SU-DHL-6 (cell line): Measurements from ENCODE around the gene MAP2K7.

ENCODE experiments used
- H2AFZ ChIP-seq: fragments of 200-600 bp; sonication (generic); 2 replicates; pipeline ENCODE4 v1.6.1; 2014; ENCODE audit warnings: low read depth, mild to moderate bottlenecking, moderate library complexity, mixed read lengths, antibody characterized with exemption, low read length; ENCODE audit not compliant: severe bottlenecking
- H3F3A ChIP-seq: fragments of 200-600 bp; shearing (Covaris generic); 2 replicates; pipeline ENCODE4 v1.6.0; 2016; ENCODE audit warnings: antibody characterized with exemption, mild to moderate bottlenecking; ENCODE audit not compliant: insufficient read depth
- H3K27ac ChIP-seq: fragments of 200-600 bp; sonication (generic); 2 replicates; pipeline ENCODE4 v1.5.1; 2016; ENCODE audit warnings: low read depth, mild to moderate bottlenecking, low read length, moderate library complexity, mixed read lengths
- H3K27me3 ChIP-seq: fragments of 200-600 bp; sonication (generic), shearing (Covaris generic); 2 replicates; pipeline ENCODE4 v1.6.0; 2014; ENCODE audit warnings: mild to moderate bottlenecking, low read length
- H3K36me3 ChIP-seq: fragments of 200-600 bp; sonication (generic); 2 replicates; pipeline ENCODE4 v1.6.1; 2014; ENCODE audit warnings: mild to moderate bottlenecking, low read length, mixed read lengths
- H3K4me2 ChIP-seq: fragments of 300-600, 200-600 bp; shearing (Covaris generic), sonication (generic); 2 replicates; pipeline ENCODE4 v1.6.0; 2014; ENCODE audit warnings: low read length, low read depth, mild to moderate bottlenecking; ENCODE audit not compliant: poor library complexity, severe bottlenecking
- H3K4me3 ChIP-seq: fragments of 200-600 bp; sonication (generic); 2 replicates; pipeline ENCODE4 v1.5.1; 2014; ENCODE audit warnings: antibody characterized with exemption, low read length, mild to moderate bottlenecking, mixed read lengths; ENCODE audit not compliant: insufficient read depth, poor library complexity, severe bottlenecking
- H3K79me2 ChIP-seq: fragments of 200-600 bp; sonication (generic); 2 replicates; pipeline ENCODE4 v1.6.1; 2014; ENCODE audit warnings: mild to moderate bottlenecking, low read length, moderate library complexity; ENCODE audit not compliant: insufficient read depth
- H3K9ac ChIP-seq: fragments of 200-600 bp; sonication (generic); 2 replicates; pipeline ENCODE4 v1.7.0; 2014; ENCODE audit warnings: mild to moderate bottlenecking, low read length
- H3K9me2 ChIP-seq: fragments of 200-600 bp; sonication (generic); replicated peaks from 2 replicates; pipeline ENCODE4 v1.6.1; 2014; ENCODE audit warnings: low read length; ENCODE audit not compliant: insufficient read depth
- H3K9me3 ChIP-seq: fragments of 200-600 bp; sonication (generic); 2 replicates; pipeline ENCODE4 v1.6.1; 2014; ENCODE audit warnings: low read length, mixed read lengths; ENCODE audit not compliant: insufficient read depth
- H4K20me1 ChIP-seq: fragments of 200-600 bp; sonication (generic); 2 replicates; pipeline ENCODE4 v1.6.1; 2014; ENCODE audit warnings: low read depth, mild to moderate bottlenecking, antibody characterized with exemption, low read length, moderate library complexity, mixed read lengths
- EZH2phosphoT487 ChIP-seq: fragments of 200-600 bp; sonication (generic), shearing (Covaris generic); conservative IDR thresholded peaks from 2 replicates; pipeline ENCODE4 v1.6.1; 2018; ENCODE audit warnings: mild to moderate bottlenecking, antibody characterized with exemption, low read length, moderate library complexity, mixed read lengths
- TF ChIP-seq, protein P1 (sequence below): fragments of 200-600 bp; sonication (generic); IDR thresholded peaks from one replicate; pipeline ENCODE4 v1.5.1; 2017; ENCODE audit warnings: antibody characterized with exemption, mild to moderate bottlenecking, low read length, moderate library complexity; ENCODE audit not compliant: insufficient read depth, poor library complexity, severe bottlenecking

MAP2K7 gene

DNA sequence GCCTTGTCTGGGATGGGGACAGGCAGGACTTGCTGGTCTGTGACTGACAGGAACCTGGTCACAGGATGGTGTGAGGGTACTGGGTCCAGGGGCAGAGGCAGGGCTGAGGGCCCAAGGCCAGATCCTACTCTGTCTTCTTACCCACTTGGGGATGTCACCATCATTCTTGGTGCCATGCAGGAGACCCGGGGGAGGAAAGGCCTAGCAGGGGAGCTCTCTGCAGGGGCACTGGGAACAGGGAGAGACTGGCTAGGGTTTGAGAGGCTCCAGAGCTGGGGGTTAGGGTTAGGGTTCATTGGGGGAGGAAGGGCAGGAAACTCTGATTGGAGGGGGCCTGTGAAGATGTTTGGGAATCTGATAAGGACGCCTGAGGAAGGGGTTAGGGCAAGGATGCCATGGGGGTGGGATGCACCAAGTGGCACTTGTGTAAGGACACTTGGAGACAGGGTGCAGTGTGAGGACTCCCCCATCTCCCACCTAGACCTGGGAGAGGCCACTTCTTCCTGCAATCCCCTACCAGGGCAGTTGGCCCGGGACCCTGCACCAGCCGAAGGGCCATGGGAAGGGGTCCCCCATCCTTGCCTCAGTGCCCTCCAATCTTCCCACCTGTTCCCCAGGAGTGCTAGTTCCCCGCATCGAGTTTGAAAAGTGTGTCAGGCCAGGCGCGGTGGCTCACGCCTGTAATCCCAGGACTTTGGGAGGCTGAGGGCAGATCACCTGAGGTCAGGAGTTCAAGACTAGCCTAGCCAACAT lies 36.4 kb upstream of the MAP2K7 start:
- Histone ChIP-seq H4K20me1 (no peaks in the 10 kb centered on the region), H3K4me2 (no peak overlapping the region)

DNA sequence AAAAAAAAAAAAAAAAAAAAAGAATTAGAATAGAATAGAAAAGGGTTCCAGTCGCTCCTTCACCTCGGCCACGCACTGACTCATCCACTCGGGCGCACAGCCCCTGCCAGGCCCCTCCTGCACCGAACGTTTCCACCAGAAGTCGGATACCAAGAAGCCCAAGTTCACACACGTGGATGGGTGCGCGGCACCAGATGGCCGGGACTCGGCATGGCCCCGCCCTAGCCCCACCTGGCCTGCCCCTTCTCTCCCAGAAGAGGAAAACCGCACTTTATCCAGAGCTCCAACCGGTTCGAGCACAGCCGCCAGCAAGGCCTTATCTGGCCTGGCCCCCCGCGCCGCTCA lies 35.4 kb upstream of the MAP2K7 start:
- no peak overlapping the region for H3K9ac ChIP-seq
- no peaks in the 10 kb centered on the region for H3K9me2 ChIP-seq
- H4K20me1 ChIP-seq, result no peaks in the 10 kb centered on the region
- H2AFZ ChIP-seq, result no peak overlapping the region
- H3K36me3 ChIP-seq, result no peaks in the 10 kb centered on the region
- TF ChIP-seq EZH2phosphoT487, result no peak
- TF ChIP-seq, protein P1, sequence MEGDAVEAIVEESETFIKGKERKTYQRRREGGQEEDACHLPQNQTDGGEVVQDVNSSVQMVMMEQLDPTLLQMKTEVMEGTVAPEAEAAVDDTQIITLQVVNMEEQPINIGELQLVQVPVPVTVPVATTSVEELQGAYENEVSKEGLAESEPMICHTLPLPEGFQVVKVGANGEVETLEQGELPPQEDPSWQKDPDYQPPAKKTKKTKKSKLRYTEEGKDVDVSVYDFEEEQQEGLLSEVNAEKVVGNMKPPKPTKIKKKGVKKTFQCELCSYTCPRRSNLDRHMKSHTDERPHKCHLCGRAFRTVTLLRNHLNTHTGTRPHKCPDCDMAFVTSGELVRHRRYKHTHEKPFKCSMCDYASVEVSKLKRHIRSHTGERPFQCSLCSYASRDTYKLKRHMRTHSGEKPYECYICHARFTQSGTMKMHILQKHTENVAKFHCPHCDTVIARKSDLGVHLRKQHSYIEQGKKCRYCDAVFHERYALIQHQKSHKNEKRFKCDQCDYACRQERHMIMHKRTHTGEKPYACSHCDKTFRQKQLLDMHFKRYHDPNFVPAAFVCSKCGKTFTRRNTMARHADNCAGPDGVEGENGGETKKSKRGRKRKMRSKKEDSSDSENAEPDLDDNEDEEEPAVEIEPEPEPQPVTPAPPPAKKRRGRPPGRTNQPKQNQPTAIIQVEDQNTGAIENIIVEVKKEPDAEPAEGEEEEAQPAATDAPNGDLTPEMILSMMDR, result no peak
- H3K79me2 ChIP-seq, result no peaks in the 10 kb centered on the region
- peak overlapping the region; percentile 90 for H3K4me2 ChIP-seq
- H3K4me3 ChIP-seq, result no peak overlapping the region
- no peaks in the 10 kb centered on the region for H3K9me3 ChIP-seq
- peaks cover 11% of the 10 kb centered on the region for H3F3A ChIP-seq
- H3K27me3 ChIP-seq, result no peaks in the 10 kb centered on the region
- no peak overlapping the region for H3K27ac ChIP-seq

More for the DNA sequence above, 36.4 kb upstream of the MAP2K7 start:
- Histone ChIP-seq H3K9me3 (no peaks in the 10 kb centered on the region), H3F3A (peaks cover 11% of the 10 kb centered on the region), H3K36me3 (no peaks in the 10 kb centered on the region), H3K27ac (no peak overlapping the region), H3K9ac (no peak overlapping the region), H3K79me2 (no peaks in the 10 kb centered on the region), H2AFZ (no peak overlapping the region), H3K4me3 (no peak overlapping the region), H3K9me2 (no peaks in the 10 kb centered on the region), H3K27me3 (no peaks in the 10 kb centered on the region)
- TF ChIP-seq, protein P1, result no peak
- TF ChIP-seq EZH2phosphoT487, result no peak

DNA sequence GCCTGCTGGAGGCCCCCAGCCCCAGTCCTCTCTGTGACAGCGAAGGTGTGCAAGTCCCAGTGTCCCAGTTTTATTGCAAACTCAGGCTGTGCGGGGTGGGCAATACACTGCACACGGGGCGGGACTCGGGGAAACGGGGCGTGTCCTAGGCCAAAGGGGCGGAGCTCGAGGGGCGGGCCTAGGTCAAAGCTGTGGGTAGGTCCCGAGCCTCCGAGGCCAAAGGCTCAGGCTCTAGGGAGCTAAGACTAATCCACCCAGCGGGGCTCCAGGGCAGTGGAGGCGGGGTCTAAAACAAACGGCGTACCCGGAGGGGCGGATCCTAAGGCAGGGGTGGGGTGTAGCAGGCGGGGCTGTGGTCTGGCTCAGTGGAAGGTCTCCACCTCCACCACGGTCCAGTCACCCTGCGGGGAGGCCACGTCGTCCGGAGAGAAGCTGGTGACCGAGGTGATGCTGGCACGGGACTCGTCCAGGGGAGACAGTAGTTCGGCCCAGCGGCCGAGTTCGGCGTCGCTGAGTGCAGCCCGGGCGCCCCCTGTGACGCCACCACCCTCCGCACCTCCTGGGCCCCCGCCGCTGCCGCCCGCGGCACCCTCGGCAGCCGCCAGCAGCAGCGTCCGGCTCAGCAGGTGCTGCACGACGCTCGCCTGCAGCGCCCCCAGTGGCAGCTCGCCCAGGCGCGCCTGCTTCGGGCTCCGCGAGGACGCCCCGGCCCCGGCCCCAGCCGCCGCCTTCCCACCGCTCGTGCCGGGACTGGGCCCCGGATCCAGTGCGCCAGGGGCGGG lies 34.8 kb upstream of the MAP2K7 start:
- H3K4me3 ChIP-seq, result peak overlapping the region; percentile 53
- no peaks in the 10 kb centered on the region for H3K9me2 ChIP-seq

More for the DNA sequence above, 34.8 kb upstream of the MAP2K7 start:
- H2AFZ ChIP-seq, result peak overlapping the region; percentile 80
- no peaks in the 10 kb centered on the region for H4K20me1 ChIP-seq
- no peaks in the 10 kb centered on the region for H3K27me3 ChIP-seq
- no peaks in the 10 kb centered on the region for H3K36me3 ChIP-seq
- H3K4me2 ChIP-seq, result peak overlapping the region; percentile 90
- no peaks in the 10 kb centered on the region for H3K79me2 ChIP-seq
- H3K9ac ChIP-seq, result peak overlapping the region; percentile 48; the same call in 1 of the 2 replicates
- peaks cover 11% of the 10 kb centered on the region for H3F3A ChIP-seq
- H3K9me3 ChIP-seq, result no peaks in the 10 kb centered on the region
- H3K27ac ChIP-seq, result no peak overlapping the region
- TF ChIP-seq EZH2phosphoT487, result no peak
- TF ChIP-seq, protein P1, result peak; percentile 82
